GM12878 (cell line): ENCODE data around the gene UBE2M. TPM values are rescaled to one million over a fixed set of nuclear protein-coding genes. Genes with fewer than 3 reads are reported as not detected.

Experiments used
- CREM ChIP-seq: IDR thresholded peaks from 2 replicates; pipeline ENCODE4 v1.6.1; 2014; ENCODE audit warnings: antibody characterized with exemption, low read depth
- JUND ChIP-seq: IDR thresholded peaks from 2 replicates; pipeline ENCODE4 v1.6.1; 2012; ENCODE audit warnings: low read depth, mild to moderate bottlenecking, low read length, improper control_type of control experiment, moderate library complexity
- KDM1A ChIP-seq: fragments of 200-600 bp; sonication (generic); IDR thresholded peaks from 2 replicates; pipeline ENCODE4 v1.6.1; 2016; ENCODE audit warnings: borderline replicate concordance
- MLLT1 ChIP-seq: fragments of 450-650 bp; IDR thresholded peaks from 2 replicates; pipeline ENCODE4 v1.6.1; 2016; ENCODE audit warnings: mild to moderate bottlenecking
- NBN ChIP-seq: fragments of 450-650 bp; IDR thresholded peaks from 2 replicates; pipeline ENCODE4 v1.6.1; 2016
- PAX5 ChIP-seq: IDR thresholded peaks from 2 replicates; pipeline ENCODE4 v1.6.1; 2011; ENCODE audit warnings: low read depth, low read length, borderline replicate concordance
- PBX3 ChIP-seq: IDR thresholded peaks from 2 replicates; pipeline ENCODE4 v1.6.1; 2011; ENCODE audit warnings: mild to moderate bottlenecking, low read depth, low read length, moderate library complexity; ENCODE audit not compliant: insufficient replicate concordance
- PKNOX1 ChIP-seq: fragments of 450-650 bp; IDR thresholded peaks from 2 replicates; pipeline ENCODE4 v1.6.1; 2016; ENCODE audit warnings: mild to moderate bottlenecking
- RBBP5 ChIP-seq: fragments of 200-600 bp; sonication (generic); conservative IDR thresholded peaks from 2 replicates; pipeline ENCODE4 v1.6.1; 2016
- RELB ChIP-seq: fragments of 450-650 bp; IDR thresholded peaks from 2 replicates; pipeline ENCODE4 v1.6.1; 2017; ENCODE audit warnings: low read depth, mild to moderate bottlenecking, moderate library complexity
- SIX5 ChIP-seq: IDR thresholded peaks from 2 replicates; pipeline ENCODE4 v1.6.1; 2011; ENCODE audit warnings: mild to moderate bottlenecking, low read depth, low read length, moderate library complexity; ENCODE audit not compliant: severe bottlenecking
- SP1 ChIP-seq: IDR thresholded peaks from one replicate; pipeline ENCODE4 v1.6.1; 2011; ENCODE audit warnings: low read depth, low read length
- SUZ12 ChIP-seq: fragments of 200-600 bp; sonication (generic); IDR thresholded peaks from one replicate; pipeline ENCODE4 v1.6.1; 2018; ENCODE audit warnings: antibody characterized with exemption, mild to moderate bottlenecking; ENCODE audit not compliant: unreplicated experiment
- TCF12 ChIP-seq: IDR thresholded peaks from 2 replicates; pipeline ENCODE4 v1.6.1; 2011; ENCODE audit warnings: low read depth, mild to moderate bottlenecking, low read length
- TCF7 ChIP-seq: IDR thresholded peaks from 2 replicates; pipeline ENCODE4 v1.6.1; 2014; ENCODE audit warnings: antibody characterized with exemption, borderline replicate concordance
- USF2 ChIP-seq: IDR thresholded peaks from 2 replicates; pipeline ENCODE4 v1.6.1; 2011; ENCODE audit warnings: low read depth, low read length, improper control_type of control experiment, borderline replicate concordance
- ZNF207 ChIP-seq: fragments of 450-650 bp; IDR thresholded peaks from 2 replicates; pipeline ENCODE4 v1.6.1; 2014; ENCODE audit warnings: antibody characterized with exemption, mild to moderate bottlenecking, borderline replicate concordance
- ZNF384 ChIP-seq: IDR thresholded peaks from 2 replicates; pipeline ENCODE4 v1.6.1; 2012; ENCODE audit warnings: low read depth, mild to moderate bottlenecking, low read length, improper control_type of control experiment, borderline replicate concordance
- ZNF687 ChIP-seq: fragments of 450-650 bp; IDR thresholded peaks from 2 replicates; pipeline ENCODE4 v1.6.1; 2017; ENCODE audit warnings: mild to moderate bottlenecking, moderate library complexity
- polyA plus RNA-seq, 11 experiments: library from polyadenylated mRNA; depleted of rRNA in 4 of 11; unstranded in 6 of 11; stranded (reverse) in 5 of 11; fragments of >200 nt; fragmentation: Nextera tagmentation in 4 of 11; fragmentation: Illumina TruSeq in 1 of 11; extraction: Ambion mirVana in 4 of 11; extraction: Trizol in 1 of 11; gene quantifications; 1 replicate in 1 of 11; 2 replicates in 10 of 11; pipeline versions ENCODE4 v1.2.1 to v1.2.3, GENCODE V29; 2011 to 2016; ENCODE audit warnings: inconsistent platforms in 2 of 11, missing spikeins in 2 of 11, low read depth in 1 of 11
- total RNA-seq, 4 experiments: library from RNA; depleted of rRNA in 3 of 4; stranded (reverse); fragments of >200 nt in 3 of 4; fragmentation: Illumina TruSeq in 1 of 4; extraction: Trizol in 1 of 4; gene quantifications; 2 replicates each; pipeline versions ENCODE4 v1.2.1 to v1.2.3, GENCODE V29; 2013 to 2021

UBE2M gene
- total and polyA plus RNA-seq, 10 of the 15 experiments (the other 5 are each of a cell fraction or from before 2014, with no cell fraction given), result 1.4 to 105 (median 73.9) TPM

GRCh38 chr19:58584498-58585441 is 26.4 kb upstream of the UBE2M start (continued):
- TF ChIP-seq CREM, result no peak
- no peak for TF ChIP-seq JUND
- no peak for TF ChIP-seq SUZ12
- TF ChIP-seq PKNOX1, result peak; percentile 55
- TF ChIP-seq RELB, result peak; percentile 21; the same call in 1 of the 2 replicates
- TF ChIP-seq SP1, result no peak
- no peak for TF ChIP-seq KDM1A
- no peak for TF ChIP-seq ZNF687
- no peak for TF ChIP-seq USF2
- TF ChIP-seq ZNF207, result no peak
- no peak for TF ChIP-seq NBN
- TF ChIP-seq TCF7, result peak; percentile 89
- no peak for TF ChIP-seq SIX5
- TF ChIP-seq ZNF384, result no peak
- no peak for TF ChIP-seq RBBP5
- TF ChIP-seq PBX3, result no peak
- 0 out of 2 replicates have a peak, but pooled peaks have one; percentile 49 for TF ChIP-seq PAX5
- TF ChIP-seq MLLT1, result no peak
- TF ChIP-seq TCF12, result no peak
